GM21390 (cell line): Measurements from ENCODE around the gene AIF1L.
A peak's percentile ranks its signal among the peaks of the same experiment; 100 is the strongest.
"Not testable (repeated sequence)": the region's sequence is repeated elsewhere in the genome, so short reads cannot be mapped to it uniquely, and the experiment has no call there.

Experiments
- ATAC-seq: cut with Tn5 transposase; IDR thresholded peaks from one replicate; pipeline ENCODE4 v1.9.1; 2021; ENCODE audit not compliant: unreplicated experiment

AIF1L gene

GRCh38 chr9:131117762-131118145 lies 21.4 kb downstream of the AIF1L start:
- ATAC-seq: no peak

DNA sequence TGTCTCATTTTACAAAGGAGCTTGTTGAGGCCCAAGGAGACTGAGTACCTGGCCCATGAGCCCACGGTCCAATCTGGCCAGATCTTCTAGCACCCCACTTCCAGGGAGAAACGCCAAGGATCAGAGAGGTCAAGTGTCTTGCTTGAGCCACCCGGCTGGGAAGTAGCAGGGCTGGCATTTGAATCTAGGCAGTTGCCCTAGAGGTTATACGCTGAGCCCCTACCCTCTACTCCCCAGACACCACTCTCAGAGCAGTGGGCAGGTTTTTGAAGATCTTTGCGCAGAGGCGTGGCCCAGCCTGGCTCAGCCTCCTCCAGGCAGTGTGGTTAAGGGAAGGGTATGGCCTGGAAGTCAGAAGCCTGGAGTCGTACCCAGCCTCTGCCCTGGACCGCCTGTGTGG lies 23.3 kb downstream of the AIF1L start:
- ATAC-seq: no peak

GRCh38 chr9:131120620-131121228 lies 24.4 kb downstream of the AIF1L start:
- ATAC-seq: no peak

- ATAC-seq: no peak
Measured at GRCh38 chr9:131121346-131121745, 25.0 kb downstream of the AIF1L start.

GRCh38 chr9:131122158-131122557 lies 25.8 kb downstream of the AIF1L start:
- ATAC-seq: no peak

- no peak for ATAC-seq
Measured at GRCh38 chr9:131125038-131125287, 28.6 kb downstream of the AIF1L start.

- peak; percentile 94 for ATAC-seq
Measured at GRCh38 chr9:131125288-131126058, 29.1 kb downstream of the AIF1L start, which contains the start of gene NUP214. Gene NUP214, plus strand, starts transcription at chr9:131125586. Its CDS starts 119 bp downstream, at chr9:131125705.

- ATAC-seq: no peak
Measured at GRCh38 chr9:131126059-131126426, 29.7 kb downstream of the AIF1L start.

- no peak for ATAC-seq
Measured at GRCh38 chr9:131129183-131129582, 32.9 kb downstream of the AIF1L start.

DNA sequence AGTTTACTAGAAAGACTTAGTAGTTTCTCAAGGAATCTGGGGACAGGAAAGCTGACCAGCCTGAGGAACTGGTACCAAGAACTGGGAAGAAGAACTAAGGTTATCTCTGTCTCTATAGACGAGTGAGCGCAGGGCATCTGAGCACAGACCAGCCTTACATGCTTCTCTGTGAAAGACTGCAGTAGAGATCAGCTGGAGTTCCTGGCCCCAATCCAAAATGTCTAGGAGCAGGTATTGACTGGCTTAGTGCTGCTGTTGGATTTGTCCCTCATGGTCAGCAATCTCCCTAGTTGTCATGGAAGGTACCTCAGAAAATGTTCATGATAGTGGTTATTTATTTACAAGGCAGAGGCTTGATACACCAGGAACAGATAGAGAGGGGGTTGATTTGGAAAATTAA lies 42.3 kb downstream of the AIF1L start:
- ATAC-seq: no peak

DNA sequence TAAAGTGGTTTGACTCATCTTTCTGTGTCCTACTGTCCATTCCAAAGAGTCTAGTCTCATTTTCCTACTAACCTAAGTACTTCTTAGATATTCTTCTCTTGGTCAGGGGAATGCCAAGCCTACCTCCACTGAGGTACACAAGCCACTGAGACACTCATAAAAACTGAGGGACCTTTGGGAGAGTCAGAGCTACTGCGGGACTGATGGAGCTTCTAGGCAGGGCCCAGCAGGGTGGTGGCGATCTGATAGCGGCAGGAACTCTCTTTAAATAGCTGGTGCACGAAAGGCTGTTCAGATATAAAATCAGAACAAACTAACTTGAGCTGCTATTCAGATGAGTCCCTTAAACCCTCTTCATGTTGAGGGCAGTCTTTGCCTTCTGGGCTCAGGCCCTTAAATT lies 43.8 kb downstream of the AIF1L start:
- ATAC-seq: no peak

GRCh38 chr9:131140550-131140949 lies 44.2 kb downstream of the AIF1L start:
- ATAC-seq: no peak

DNA sequence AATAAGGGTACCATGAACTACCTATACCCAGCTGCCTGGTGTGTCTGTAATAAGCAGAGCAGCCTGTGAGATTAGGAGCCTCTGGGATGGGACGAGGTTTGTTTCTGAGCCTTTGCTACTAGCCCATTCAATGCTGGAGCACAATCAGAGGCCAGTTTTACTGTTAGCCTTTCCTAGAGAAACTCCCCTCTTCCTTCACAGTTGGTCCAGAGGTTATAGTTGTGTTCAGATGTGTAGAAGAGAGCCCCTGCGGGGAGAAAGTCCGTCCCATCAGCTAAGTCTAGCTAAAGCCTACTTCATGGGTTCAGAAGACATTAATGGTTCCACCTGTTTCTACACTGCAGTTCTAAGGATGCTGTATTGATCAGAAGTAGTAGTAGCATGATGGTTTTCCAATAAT lies 45.8 kb downstream of the AIF1L start:
- no peak for ATAC-seq

DNA sequence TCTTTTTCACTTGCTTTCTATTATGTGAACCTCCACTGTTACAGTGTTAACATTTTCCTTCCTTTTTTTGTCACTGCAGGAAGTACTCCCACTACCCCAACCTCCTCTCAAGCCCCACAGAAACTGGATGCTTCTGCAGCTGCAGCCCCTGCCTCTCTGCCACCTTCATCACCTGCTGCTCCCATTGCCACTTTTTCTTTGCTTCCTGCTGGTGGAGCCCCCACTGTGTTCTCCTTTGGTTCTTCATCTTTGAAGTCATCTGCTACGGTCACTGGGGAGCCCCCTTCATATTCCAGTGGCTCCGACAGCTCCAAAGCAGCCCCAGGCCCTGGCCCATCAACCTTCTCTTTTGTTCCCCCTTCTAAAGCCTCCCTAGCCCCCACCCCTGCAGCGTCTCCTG lies 47.9 kb downstream of the AIF1L start:
- no peak for ATAC-seq

DNA sequence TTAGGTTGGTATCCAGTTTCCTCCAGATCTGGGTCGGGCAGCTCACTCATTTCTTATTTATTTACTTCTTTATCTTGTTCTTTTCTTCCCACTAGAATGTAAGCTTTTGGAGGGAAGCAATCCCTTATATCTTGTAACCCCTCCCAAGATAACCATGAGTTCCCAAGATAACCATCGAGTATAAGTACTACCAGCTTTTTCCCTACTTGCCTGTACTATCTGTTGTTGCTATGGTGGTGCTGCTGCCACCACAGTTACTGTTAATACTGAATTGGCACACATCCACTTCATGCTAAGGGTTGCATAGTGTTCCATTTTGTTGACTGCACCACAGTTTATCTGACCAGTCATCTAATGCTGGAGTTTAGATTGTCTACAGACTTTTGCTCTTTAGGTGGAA lies 48.9 kb downstream of the AIF1L start:
- no peak for ATAC-seq

DNA sequence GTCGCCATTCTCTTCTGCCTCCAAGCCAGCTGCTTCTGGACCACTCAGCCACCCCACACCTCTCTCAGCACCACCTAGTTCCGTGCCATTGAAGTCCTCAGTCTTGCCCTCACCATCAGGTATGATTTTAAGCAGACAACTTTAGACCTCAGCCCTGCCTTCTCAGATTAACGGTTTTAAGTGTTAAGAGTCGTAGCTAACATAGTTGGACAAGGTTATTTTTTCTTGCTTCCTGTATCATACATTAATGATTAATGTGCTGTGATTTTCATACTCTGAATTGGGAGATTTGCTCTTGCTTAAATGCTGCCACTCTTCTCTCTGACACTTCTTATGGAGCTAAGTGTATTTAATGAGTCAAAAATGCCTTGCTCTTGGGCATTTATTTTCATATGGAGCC lies 49.9 kb downstream of the AIF1L start:
- no peak for ATAC-seq

- ATAC-seq: no peak
Measured at GRCh38 chr9:131148276-131148675, 51.9 kb downstream of the AIF1L start.

DNA sequence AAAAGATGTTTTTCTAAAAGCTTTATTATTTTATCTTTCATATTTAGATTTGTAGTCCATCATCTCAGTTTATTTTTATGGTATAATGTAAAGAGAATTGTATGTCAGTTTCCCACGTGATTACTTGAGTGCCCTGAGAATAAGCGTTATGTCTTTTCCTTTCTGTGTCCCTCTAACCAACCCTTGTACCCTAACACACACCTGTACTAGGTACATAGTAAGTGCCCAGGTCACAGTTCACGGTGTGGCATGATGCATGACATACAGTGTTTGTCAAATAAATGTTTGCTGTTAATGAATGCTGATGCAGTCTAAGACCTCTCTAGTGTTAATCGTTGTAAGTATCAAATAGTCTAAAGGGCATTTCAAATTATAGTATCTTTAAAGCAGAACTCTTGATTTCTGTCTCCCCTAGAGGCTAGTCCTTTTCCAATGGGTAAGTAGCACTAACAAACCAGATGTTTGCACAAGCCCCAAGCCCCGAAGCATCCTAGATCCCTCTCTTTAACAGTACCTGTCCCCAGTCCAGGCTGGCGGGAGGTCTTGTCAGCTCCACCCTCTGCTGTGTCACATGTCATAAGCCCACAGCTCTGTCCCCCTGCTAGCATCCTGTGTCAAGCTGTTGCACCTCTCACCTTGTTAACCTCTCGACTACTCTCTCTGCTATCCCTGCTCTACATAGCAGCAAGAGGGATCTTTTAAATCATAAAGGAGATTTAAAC lies 52.8 kb downstream of the AIF1L start:
- ATAC-seq: no peak

- no peak for ATAC-seq
Measured at GRCh38 chr9:131149688-131150053, 53.3 kb downstream of the AIF1L start.

- ATAC-seq: no peak
Measured at GRCh38 chr9:131153595-131153994, 57.3 kb downstream of the AIF1L start.

GRCh38 chr9:131158673-131159072 lies 62.3 kb downstream of the AIF1L start:
- not testable (repeated sequence) for ATAC-seq

- no peak for ATAC-seq
Measured at GRCh38 chr9:131160416-131161112, 64.2 kb downstream of the AIF1L start.
